Measurements from ENCODE around the gene MYOT. TPM values are rescaled to one million over a fixed set of nuclear protein-coding genes. Genes with fewer than 3 reads are reported as not detected.

The MYOT gene
- total RNA-seq, 8 experiments from 2014 or later = 0.11 to 0.73 (median 0.22) TPM; not detected in 1

DNA sequence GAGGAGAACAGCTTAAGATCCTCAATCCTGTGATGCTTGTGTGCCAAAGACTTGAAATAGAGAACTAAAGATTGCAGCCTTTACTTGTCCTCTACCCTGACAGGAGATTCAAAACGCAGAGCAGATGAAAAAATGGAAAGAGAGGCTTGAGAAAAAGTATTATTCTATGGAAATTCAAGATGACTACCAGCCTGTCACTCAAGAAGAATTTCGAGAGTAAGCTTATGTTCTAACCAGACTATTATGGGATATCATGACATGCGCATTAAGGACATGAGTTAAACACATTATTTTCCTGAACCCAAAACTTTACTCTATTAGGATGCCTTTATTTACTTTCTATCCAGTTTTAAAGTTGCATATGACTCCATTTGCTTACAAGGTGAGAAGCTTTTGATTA is 68.0 kb downstream of the MYOT start:
- no peak overlapping the region for H3K4me3 ChIP-seq
- in situ Hi-C loops (cut with MboI; ENCODE audit: low pct_unique_long_range_greater_than_20kb in 2 of 9, low sequenced_read_pairs in 9 of 9, unreplicated experiment in 9 of 9) = no loop called here
- no peaks in the 10 kb centered on the region for H3K4me1 ChIP-seq (replicated peaks in 1 of 2)
- no peak overlapping the region for H3K27ac ChIP-seq
- WGBS, 10 experiments = 14 to 100% (median 72%) methylated on average over 1 to 3 of the region's 3 CpGs; no CpG with 5 or more reads in 1 of the 10 experiments
- no peak for ATAC-seq (replicated peaks in 6 of 8)

Other genes with a start within 250 kb of the MYOT start
- 1 to 10 TPM; 2.3 to 7.2 (median 5.0) TPM for gene KLHL3, start 131.8 kb upstream of the MYOT start, total RNA-seq
- gene HNRNPA0, start 113.5 kb upstream of the MYOT start, total RNA-seq = 10 to 100 TPM; 10.7 to 63.9 (median 26.1) TPM
- gene PKD2L2, start 21.6 kb downstream of the MYOT start, total RNA-seq = 1 to 10 TPM in 2 of 8 experiments, under 1 TPM in 6; 0.14 to 1.1 (median 0.47) TPM
- gene FAM13B, start 165.2 kb downstream of the MYOT start, total RNA-seq = 10 to 100 TPM; 12.2 to 32.8 (median 23.9) TPM
- under 1 TPM in 4 of 8 experiments, not detected in 4; 0.16 to 0.95 (median 0.54) TPM for gene WNT8A, start 216.2 kb downstream of the MYOT start, total RNA-seq

Data from motor neuron (in vitro differentiated cells).